DOHH2 (cell line): ENCODE results near the gene BTG1.
A peak's percentile ranks its signal among the peaks of the same experiment; 100 is the strongest.
"Not testable (repeated sequence)": the region's sequence is repeated elsewhere in the genome, so short reads cannot be mapped to it uniquely, and the experiment has no call there.

ENCODE experiments used
- H3F3A ChIP-seq: fragments of 200-600 bp; sonication (generic), shearing (Covaris generic); 2 replicates; pipeline ENCODE4 v1.6.0; 2016; ENCODE audit warnings: antibody characterized with exemption, mild to moderate bottlenecking; ENCODE audit not compliant: control insufficient read depth, insufficient read depth
- H3K27ac ChIP-seq: fragments of 200-600 bp; sonication (generic); 2 replicates; pipeline ENCODE4 v1.5.1; 2014; ENCODE audit warnings: low read depth, mild to moderate bottlenecking, low read length, moderate library complexity
- H3K27me3 ChIP-seq: fragments of 200-600 bp; sonication (generic); 2 replicates; pipeline ENCODE4 v1.6.1; 2014; ENCODE audit warnings: mild to moderate bottlenecking, low read length, mixed read lengths; ENCODE audit not compliant: control insufficient read depth
- H3K36me3 ChIP-seq: fragments of 200-600 bp; sonication (generic); 2 replicates; pipeline ENCODE4 v1.6.1; 2014; ENCODE audit warnings: mild to moderate bottlenecking, low read length, moderate library complexity, mixed read lengths; ENCODE audit not compliant: control insufficient read depth
- H3K4me1 ChIP-seq: fragments of 200-600 bp; sonication (generic); 2 replicates; pipeline ENCODE4 v1.6.1; 2014; ENCODE audit warnings: mild to moderate bottlenecking, low read length, mixed read lengths; ENCODE audit not compliant: control insufficient read depth
- H3K4me2 ChIP-seq: fragments of 200-600 bp; sonication (generic); 2 replicates; pipeline ENCODE4 v1.6.0; 2014; ENCODE audit warnings: mild to moderate bottlenecking, low read length, moderate library complexity
- H3K4me3 ChIP-seq: fragments of 200-600 bp; sonication (generic); 2 replicates; pipeline ENCODE4 v1.5.1; 2014; ENCODE audit warnings: mild to moderate bottlenecking, low read length, mixed read lengths
- H3K79me2 ChIP-seq: fragments of 200-600 bp; sonication (generic); 2 replicates; pipeline ENCODE4 v1.6.1; 2014; ENCODE audit warnings: mild to moderate bottlenecking, low read length, mixed read lengths; ENCODE audit not compliant: control insufficient read depth
- H3K9me2 ChIP-seq: fragments of 200-600 bp; sonication (generic); replicated peaks from 2 replicates; pipeline ENCODE4 v1.6.1; 2014; ENCODE audit warnings: mild to moderate bottlenecking, low read length, mixed read lengths; ENCODE audit not compliant: control insufficient read depth
- H3K9me3 ChIP-seq: fragments of 200-600 bp; sonication (generic); 2 replicates; pipeline ENCODE4 v1.6.1; 2014; ENCODE audit warnings: antibody characterized with exemption, low read length, mixed read lengths; ENCODE audit not compliant: control insufficient read depth, insufficient read depth
- H4K20me1 ChIP-seq: fragments of 200-600 bp; sonication (generic); 2 replicates; pipeline ENCODE4 v1.6.0; 2014; ENCODE audit warnings: low read depth, mild to moderate bottlenecking, antibody characterized with exemption, low read length, moderate library complexity; ENCODE audit not compliant: control insufficient read depth, insufficient read depth
- CTCF ChIP-seq: fragments of 200-600 bp; sonication (generic); IDR thresholded peaks from one replicate; pipeline ENCODE4 v1.5.1; 2014; ENCODE audit warnings: antibody characterized with exemption, mild to moderate bottlenecking, low read depth, low read length; ENCODE audit not compliant: poor library complexity, severe bottlenecking
- EZH2phosphoT487 ChIP-seq: fragments of 200-600 bp; sonication (generic); IDR thresholded peaks from 2 replicates; pipeline ENCODE4 v1.6.1; 2017; ENCODE audit warnings: borderline replicate concordance, mild to moderate bottlenecking, antibody characterized with exemption, low read length, moderate library complexity, mixed read lengths

BTG1 gene

GRCh38 chr12:92136965-92137721, 8.5 kb downstream of the BTG1 start:
- Histone ChIP-seq H3K4me2 (peak overlapping the region; percentile 94), H3K4me3 (peak overlapping the region; percentile 94), H3F3A (peaks cover 13% of the 10 kb centered on the region), H3K9me3 (no peaks in the 10 kb centered on the region), H3K79me2 (peaks cover 100% of the 10 kb centered on the region), H3K27me3 (no peaks in the 10 kb centered on the region), H3K27ac (no peak overlapping the region), H3K9me2 (no peaks in the 10 kb centered on the region), H3K4me1 (peaks cover 79% of the 10 kb centered on the region), H4K20me1 (peaks cover 65% of the 10 kb centered on the region), H3K36me3 (peaks cover 81% of the 10 kb centered on the region)
- TF ChIP-seq EZH2phosphoT487 (no peak), CTCF (no peak)

GRCh38 chr12:92136026-92136730, 9.5 kb downstream of the BTG1 start:
- TF ChIP-seq EZH2phosphoT487 (no peak), CTCF (no peak)
- H3K9me3 ChIP-seq, result no peaks in the 10 kb centered on the region
- H3K79me2 ChIP-seq, result peaks cover 100% of the 10 kb centered on the region
- H3F3A ChIP-seq, result peaks cover 3% of the 10 kb centered on the region
- H4K20me1 ChIP-seq, result peaks cover 57% of the 10 kb centered on the region
- H3K4me3 ChIP-seq, result peak overlapping the region; percentile 94
- H3K9me2 ChIP-seq, result no peaks in the 10 kb centered on the region
- H3K27me3 ChIP-seq, result no peaks in the 10 kb centered on the region
- peaks cover 81% of the 10 kb centered on the region for H3K4me1 ChIP-seq
- peak overlapping the region; percentile 94 for H3K4me2 ChIP-seq
- no peak overlapping the region for H3K27ac ChIP-seq
- H3K36me3 ChIP-seq, result peaks cover 78% of the 10 kb centered on the region

GRCh38 chr12:92135541-92135940, 10.1 kb downstream of the BTG1 start:
- H3F3A ChIP-seq, H3K9me3 ChIP-seq, H3K27ac ChIP-seq, H3K27me3 ChIP-seq, H3K9me2 ChIP-seq, H3K4me3 ChIP-seq: not testable (repeated sequence)
- Histone ChIP-seq H3K4me2 (peak overlapping the region; percentile 28), H3K36me3 (peaks cover 76% of the 10 kb centered on the region), H3K4me1 (peaks cover 81% of the 10 kb centered on the region), H3K79me2 (peaks cover 100% of the 10 kb centered on the region), H4K20me1 (peaks cover 53% of the 10 kb centered on the region)
